ENCODE results near the gene MBL2.

Gene MBL2

GRCh38 chr10:52739380-52740154 lies 33.0 kb downstream of the MBL2 start:
- no peak for DNase-seq

GRCh38 chr10:52738951-52739350 lies 33.6 kb downstream of the MBL2 start:
- no peak for DNase-seq

GRCh38 chr10:52729271-52730104 lies 43.1 kb downstream of the MBL2 start:
- no peak for DNase-seq

GRCh38 chr10:52720018-52720417 lies 52.6 kb downstream of the MBL2 start:
- DNase-seq = no peak
